Measurements from ENCODE around the gene ELL2. TPM values are rescaled to one million over a fixed set of nuclear protein-coding genes. Genes with fewer than 3 reads are reported as not detected.

Gene ELL2
- total RNA-seq, 1 donor from 2014 or later = 4.6 TPM

DNA sequence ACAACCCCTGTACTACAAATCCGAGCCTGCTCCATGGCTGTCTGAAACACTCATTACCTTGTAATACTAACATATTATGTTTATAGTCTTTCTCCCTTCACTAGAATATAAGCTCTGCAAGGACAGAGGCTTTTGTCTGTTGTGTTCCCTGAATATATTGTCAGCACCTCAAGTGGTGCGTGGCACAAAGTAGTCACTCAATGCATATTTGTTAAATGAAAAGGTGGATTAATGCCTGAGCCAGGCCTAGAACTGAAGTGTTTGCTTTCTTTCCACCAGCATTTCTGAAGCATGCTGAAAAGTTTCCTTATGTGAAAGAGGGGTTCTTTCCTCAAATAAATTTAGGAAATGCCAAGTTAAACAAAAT lies 36.3 kb downstream of the ELL2 start:
- Mint-ChIP-seq H3K4me1 (peaks cover 17% of the 10 kb centered on the region), H3K4me3 (no peak overlapping the region), H3K9me3 (peaks cover 2% of the 10 kb centered on the region), H3K36me3 (ENCODE audit: low read depth) (no peaks in the 10 kb centered on the region), H3K27me3 (ENCODE audit: low read depth) (no peaks in the 10 kb centered on the region), H3K27ac (ENCODE audit: unreplicated experiment) (no peak overlapping the region)
- DNase-seq (ENCODE audit: low read depth, low spot score) = no peak
- TF ChIP-seq, protein P1, sequence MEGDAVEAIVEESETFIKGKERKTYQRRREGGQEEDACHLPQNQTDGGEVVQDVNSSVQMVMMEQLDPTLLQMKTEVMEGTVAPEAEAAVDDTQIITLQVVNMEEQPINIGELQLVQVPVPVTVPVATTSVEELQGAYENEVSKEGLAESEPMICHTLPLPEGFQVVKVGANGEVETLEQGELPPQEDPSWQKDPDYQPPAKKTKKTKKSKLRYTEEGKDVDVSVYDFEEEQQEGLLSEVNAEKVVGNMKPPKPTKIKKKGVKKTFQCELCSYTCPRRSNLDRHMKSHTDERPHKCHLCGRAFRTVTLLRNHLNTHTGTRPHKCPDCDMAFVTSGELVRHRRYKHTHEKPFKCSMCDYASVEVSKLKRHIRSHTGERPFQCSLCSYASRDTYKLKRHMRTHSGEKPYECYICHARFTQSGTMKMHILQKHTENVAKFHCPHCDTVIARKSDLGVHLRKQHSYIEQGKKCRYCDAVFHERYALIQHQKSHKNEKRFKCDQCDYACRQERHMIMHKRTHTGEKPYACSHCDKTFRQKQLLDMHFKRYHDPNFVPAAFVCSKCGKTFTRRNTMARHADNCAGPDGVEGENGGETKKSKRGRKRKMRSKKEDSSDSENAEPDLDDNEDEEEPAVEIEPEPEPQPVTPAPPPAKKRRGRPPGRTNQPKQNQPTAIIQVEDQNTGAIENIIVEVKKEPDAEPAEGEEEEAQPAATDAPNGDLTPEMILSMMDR (conservative IDR thresholded peaks at IDR 0.05) = no peak

DNA sequence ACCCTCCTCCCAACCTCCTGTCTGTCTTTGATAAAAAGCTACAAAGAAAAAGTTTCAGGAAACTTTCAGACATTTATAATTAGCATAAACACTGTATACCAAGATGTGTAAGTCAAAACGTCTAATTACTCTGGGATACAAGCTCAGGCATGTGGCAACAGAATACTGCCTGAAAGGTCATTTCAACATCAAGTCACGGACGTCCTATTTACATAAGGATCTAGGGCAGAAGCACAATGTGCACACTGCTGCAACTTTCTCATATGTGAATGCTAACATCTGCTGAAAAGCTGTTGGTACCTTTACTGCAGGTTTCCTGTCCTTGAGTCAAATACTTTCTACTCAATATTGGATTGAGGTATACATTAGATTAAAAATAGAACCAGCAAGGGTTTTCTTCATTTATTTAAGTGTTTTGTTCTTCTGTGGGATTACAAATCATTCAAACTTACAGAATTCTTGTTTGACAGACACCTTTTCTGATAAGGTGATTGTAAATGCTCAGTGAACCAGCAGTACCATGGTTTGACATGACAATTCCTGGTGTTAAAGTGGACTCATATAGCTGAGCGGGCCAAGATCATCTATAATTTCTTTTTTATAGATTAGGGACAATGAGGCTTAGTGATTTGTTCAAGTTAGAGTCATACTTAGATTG lies 36.8 kb downstream of the ELL2 start:
- H3K4me1 Mint-ChIP-seq = peaks cover 17% of the 10 kb centered on the region
- H3K4me3 Mint-ChIP-seq = no peak overlapping the region
- peaks cover 2% of the 10 kb centered on the region for H3K9me3 Mint-ChIP-seq
- H3K36me3 Mint-ChIP-seq (ENCODE audit: low read depth) = no peaks in the 10 kb centered on the region
- no peak for DNase-seq (ENCODE audit: low read depth, low spot score)
- H3K27ac Mint-ChIP-seq (ENCODE audit: unreplicated experiment) = no peak overlapping the region
- no peaks in the 10 kb centered on the region for H3K27me3 Mint-ChIP-seq (ENCODE audit: low read depth)
- TF ChIP-seq, protein P1 (conservative IDR thresholded peaks at IDR 0.05) = no peak

- TF ChIP-seq, protein P1 (conservative IDR thresholded peaks at IDR 0.05) = no peak
- H3K27ac Mint-ChIP-seq (ENCODE audit: unreplicated experiment) = no peak overlapping the region
Measured at GRCh38 chr5:95923918-95924544, 37.6 kb downstream of the ELL2 start.

DNA sequence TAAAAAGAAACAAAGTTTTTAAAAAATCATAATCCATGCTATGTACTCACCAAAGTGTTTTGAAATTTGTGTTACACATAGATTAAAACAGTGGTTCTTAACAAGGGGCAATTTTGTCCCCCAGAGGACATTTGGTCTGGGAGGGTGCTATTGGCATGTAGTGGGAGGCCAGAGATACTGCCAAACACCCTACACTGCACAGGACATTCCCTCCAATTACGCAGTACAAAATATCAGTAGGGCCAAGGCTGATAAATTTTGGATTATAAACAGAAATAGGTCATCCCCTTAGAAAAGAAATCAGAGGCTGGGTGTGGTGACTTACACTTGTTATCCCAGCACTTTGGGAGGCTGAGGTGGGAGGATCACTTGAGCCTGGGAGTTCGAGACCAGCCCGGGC lies 38.9 kb downstream of the ELL2 start:
- Mint-ChIP-seq H3K9me3 (peaks cover 2% of the 10 kb centered on the region), H3K27ac (ENCODE audit: unreplicated experiment) (no peak overlapping the region), H3K4me1 (peaks cover 32% of the 10 kb centered on the region), H3K4me3 (no peak overlapping the region), H3K36me3 (ENCODE audit: low read depth) (no peaks in the 10 kb centered on the region), H3K27me3 (ENCODE audit: low read depth) (no peaks in the 10 kb centered on the region)
- TF ChIP-seq, protein P1 (conservative IDR thresholded peaks at IDR 0.05) = no peak
- DNase-seq (ENCODE audit: low read depth, low spot score) = no peak

More at GRCh38 chr5:95923918-95924544, 37.6 kb downstream of the ELL2 start:
- Mint-ChIP-seq H3K4me3 (no peak overlapping the region), H3K9me3 (peaks cover 2% of the 10 kb centered on the region), H3K36me3 (ENCODE audit: low read depth) (no peaks in the 10 kb centered on the region), H3K27me3 (ENCODE audit: low read depth) (no peaks in the 10 kb centered on the region), H3K4me1 (peaks cover 21% of the 10 kb centered on the region)
- no peak for DNase-seq (ENCODE audit: low read depth, low spot score)

DNA sequence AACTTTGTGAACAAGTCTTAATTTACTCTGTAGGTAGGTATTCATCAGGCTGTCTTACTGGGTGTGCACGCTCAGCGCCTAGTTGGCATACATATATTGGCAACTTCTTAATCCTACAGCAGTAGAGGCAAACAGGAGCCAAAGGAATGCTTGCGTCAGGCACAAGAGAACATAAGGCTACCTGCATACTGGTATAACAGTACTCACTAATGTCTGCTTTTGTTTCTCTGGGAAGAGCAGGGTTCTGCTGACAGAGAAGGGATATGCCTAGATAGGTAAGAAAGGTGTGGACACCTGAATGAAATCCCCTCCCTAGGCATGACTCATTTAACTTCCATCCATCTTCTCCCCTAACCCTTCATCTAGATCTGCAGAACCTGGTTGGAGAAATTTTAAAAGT lies 40.1 kb downstream of the ELL2 start:
- no peaks in the 10 kb centered on the region for H3K27me3 Mint-ChIP-seq (ENCODE audit: low read depth)
- H3K9me3 Mint-ChIP-seq = no peaks in the 10 kb centered on the region
- DNase-seq (ENCODE audit: low read depth, low spot score) = no peak
- H3K36me3 Mint-ChIP-seq (ENCODE audit: low read depth) = no peaks in the 10 kb centered on the region
- no peak overlapping the region for H3K4me3 Mint-ChIP-seq
- no peak overlapping the region for H3K27ac Mint-ChIP-seq (ENCODE audit: unreplicated experiment)
- TF ChIP-seq, protein P1 (conservative IDR thresholded peaks at IDR 0.05) = no peak
- peaks cover 45% of the 10 kb centered on the region for H3K4me1 Mint-ChIP-seq

All from neural crest cell (in vitro differentiated cells).